ENCODE measurements around the gene ABHD12B. TPM values are rescaled to one million over a fixed set of nuclear protein-coding genes. Genes with fewer than 3 reads are reported as not detected.

ABHD12B gene, protein sequence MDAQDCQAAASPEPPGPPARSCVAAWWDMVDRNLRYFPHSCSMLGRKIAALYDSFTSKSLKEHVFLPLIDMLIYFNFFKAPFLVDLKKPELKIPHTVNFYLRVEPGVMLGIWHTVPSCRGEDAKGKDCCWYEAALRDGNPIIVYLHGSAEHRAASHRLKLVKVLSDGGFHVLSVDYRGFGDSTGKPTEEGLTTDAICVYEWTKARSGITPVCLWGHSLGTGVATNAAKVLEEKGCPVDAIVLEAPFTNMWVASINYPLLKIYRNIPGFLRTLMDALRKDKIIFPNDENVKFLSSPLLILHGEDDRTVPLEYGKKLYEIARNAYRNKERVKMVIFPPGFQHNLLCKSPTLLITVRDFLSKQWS
- total RNA-seq (ENCODE audit: low replicate concordance) = not detected in 2 replicates

DNA sequence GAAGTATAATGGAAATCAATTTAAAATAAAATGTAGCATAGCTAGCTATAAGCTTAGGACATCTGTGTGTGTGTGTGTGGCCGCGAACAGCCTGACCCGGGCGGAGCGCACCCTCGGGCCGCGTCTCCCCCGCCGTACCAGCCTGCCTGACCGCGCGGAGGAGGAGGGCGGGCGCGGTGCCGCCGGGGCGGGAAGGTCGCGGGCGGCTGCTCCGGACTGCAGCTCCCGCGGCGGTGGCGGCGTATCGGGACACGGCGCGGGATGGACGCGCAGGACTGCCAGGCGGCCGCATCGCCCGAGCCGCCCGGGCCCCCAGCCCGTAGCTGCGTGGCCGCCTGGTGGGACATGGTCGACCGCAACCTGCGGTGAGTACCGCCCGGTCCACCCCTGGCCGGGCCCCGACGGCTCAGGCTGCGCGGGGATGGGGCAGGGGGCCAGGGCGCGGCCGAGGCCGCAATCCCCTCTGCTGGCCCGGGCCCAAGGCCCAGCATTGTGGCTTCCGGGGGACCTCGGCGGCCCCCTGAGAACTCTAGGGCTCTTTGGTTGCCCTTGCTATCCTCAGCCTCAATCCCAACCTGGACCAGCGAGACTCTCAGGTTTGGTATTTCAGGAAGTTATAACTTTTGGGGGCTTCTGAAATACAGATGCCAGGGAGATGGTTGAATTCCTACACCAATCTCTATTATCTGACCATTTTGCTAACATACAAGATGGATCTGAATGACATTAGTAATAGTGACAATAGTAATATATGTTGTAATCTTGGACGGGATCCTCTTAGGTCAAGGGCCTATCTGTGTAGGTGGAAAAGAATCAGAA lies at the start of gene ABHD12B:
TSS of gene ABHD12B (plus strand) at position 140 of the 819 bp plus-strand sequence. CDS start at position 262, 122 bp downstream.
- Histone ChIP-seq H3K79me2 (ENCODE audit: low read depth) (no peaks in the 10 kb centered on the region), H3K27me3 (peaks cover 49% of the 10 kb centered on the region), H3K4me2 (peak within 1 kb of the TSS; percentile 70), H3K9me3 (ENCODE audit: low read depth) (no peaks in the 10 kb centered on the region), H3F3A (ENCODE audit: low read depth) (peaks cover 6% of the 10 kb centered on the region), H3K4me3 (peak within 1 kb of the TSS; percentile 45), H4K20me1 (ENCODE audit: low read depth) (peaks cover 7% of the 10 kb centered on the region), H3K27ac (no peak within 1 kb of the TSS), H3K36me3 (no peaks in the 10 kb centered on the region), H3K4me1 (peaks cover 16% of the 10 kb centered on the region), H3K9ac (no peak within 1 kb of the TSS), H2AFZ (replicated peaks) (peak within 1 kb of the TSS; percentile 47)
- Mint-ChIP-seq H3K4me3 (no peak within 1 kb of the TSS), H3K27ac (no peak within 1 kb of the TSS), H3K4me1 (peaks cover 26% of the 10 kb centered on the region), H3K9me3 (peaks cover 2% of the 10 kb centered on the region), H3K27me3 (ENCODE audit: insufficient read depth, low read depth) (peaks cover 20% of the 10 kb centered on the region), H3K36me3 (no peaks in the 10 kb centered on the region)
- peak; percentile 81 for TF ChIP-seq EZH2 (IDR thresholded peaks at IDR 0.05)
- TF ChIP-seq EZH2phosphoT487 (IDR thresholded peaks at IDR 0.05) = peak; percentile 71
- TF ChIP-seq, protein P1, sequence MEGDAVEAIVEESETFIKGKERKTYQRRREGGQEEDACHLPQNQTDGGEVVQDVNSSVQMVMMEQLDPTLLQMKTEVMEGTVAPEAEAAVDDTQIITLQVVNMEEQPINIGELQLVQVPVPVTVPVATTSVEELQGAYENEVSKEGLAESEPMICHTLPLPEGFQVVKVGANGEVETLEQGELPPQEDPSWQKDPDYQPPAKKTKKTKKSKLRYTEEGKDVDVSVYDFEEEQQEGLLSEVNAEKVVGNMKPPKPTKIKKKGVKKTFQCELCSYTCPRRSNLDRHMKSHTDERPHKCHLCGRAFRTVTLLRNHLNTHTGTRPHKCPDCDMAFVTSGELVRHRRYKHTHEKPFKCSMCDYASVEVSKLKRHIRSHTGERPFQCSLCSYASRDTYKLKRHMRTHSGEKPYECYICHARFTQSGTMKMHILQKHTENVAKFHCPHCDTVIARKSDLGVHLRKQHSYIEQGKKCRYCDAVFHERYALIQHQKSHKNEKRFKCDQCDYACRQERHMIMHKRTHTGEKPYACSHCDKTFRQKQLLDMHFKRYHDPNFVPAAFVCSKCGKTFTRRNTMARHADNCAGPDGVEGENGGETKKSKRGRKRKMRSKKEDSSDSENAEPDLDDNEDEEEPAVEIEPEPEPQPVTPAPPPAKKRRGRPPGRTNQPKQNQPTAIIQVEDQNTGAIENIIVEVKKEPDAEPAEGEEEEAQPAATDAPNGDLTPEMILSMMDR (IDR thresholded peaks at IDR 0.05) = no peak
- DNase-seq (ENCODE audit: low spot score) = peak; percentile 56

DNA sequence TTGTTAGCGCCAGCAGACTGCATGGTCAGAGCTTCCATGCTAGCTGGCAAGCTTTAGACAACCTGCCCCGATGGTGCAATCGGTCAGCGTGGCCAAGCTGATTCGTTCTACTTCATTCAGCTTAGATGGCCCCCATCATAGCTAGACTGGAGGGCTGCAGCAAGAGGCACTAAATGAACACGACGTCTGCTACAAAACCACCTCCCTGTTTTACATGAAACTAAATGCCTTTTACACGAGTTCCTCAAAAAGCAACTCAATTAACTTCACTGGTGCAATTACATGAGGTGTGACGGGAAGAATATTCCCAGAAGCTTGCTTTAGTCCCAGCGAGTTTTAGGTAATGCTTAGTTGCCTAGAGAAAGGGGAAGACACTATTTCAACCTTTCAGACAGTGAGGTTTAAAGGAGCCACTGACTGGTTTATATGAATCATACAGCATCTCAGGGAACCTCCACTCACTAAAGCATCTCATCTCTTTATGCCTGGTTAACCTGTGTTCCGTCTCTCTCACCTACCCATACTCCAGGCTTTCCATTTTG lies 49.3 kb upstream of the ABHD12B start:
- no peaks in the 10 kb centered on the region for H3K9me3 ChIP-seq (ENCODE audit: low read depth)
- no peaks in the 10 kb centered on the region for H3K27me3 ChIP-seq
- H3K36me3 Mint-ChIP-seq = peaks cover 47% of the 10 kb centered on the region
- no peaks in the 10 kb centered on the region for H3K9me3 Mint-ChIP-seq
- peaks cover 5% of the 10 kb centered on the region for H3K27me3 Mint-ChIP-seq (ENCODE audit: insufficient read depth, low read depth)
- H2AFZ ChIP-seq (replicated peaks) = no peak overlapping the region
- H3K27ac Mint-ChIP-seq = no peak overlapping the region
- H3K4me3 Mint-ChIP-seq = no peak overlapping the region
- no peak overlapping the region for H3K27ac ChIP-seq
- H3K36me3 ChIP-seq = no peaks in the 10 kb centered on the region
- DNase-seq (ENCODE audit: low spot score) = no peak
- no peaks in the 10 kb centered on the region for H3F3A ChIP-seq (ENCODE audit: low read depth)
- no peak overlapping the region for H3K9ac ChIP-seq
- peaks cover 17% of the 10 kb centered on the region for H3K4me1 ChIP-seq
- TF ChIP-seq EZH2phosphoT487 (IDR thresholded peaks at IDR 0.05) = no peak
- TF ChIP-seq, protein P1 (IDR thresholded peaks at IDR 0.05) = no peak
- no peak for TF ChIP-seq EZH2 (IDR thresholded peaks at IDR 0.05)
- no peak overlapping the region for H3K4me3 ChIP-seq
- peaks cover 95% of the 10 kb centered on the region for H3K79me2 ChIP-seq (ENCODE audit: low read depth)
- H4K20me1 ChIP-seq (ENCODE audit: low read depth) = peaks cover 73% of the 10 kb centered on the region
- H3K4me1 Mint-ChIP-seq = peaks cover 39% of the 10 kb centered on the region
- no peak overlapping the region for H3K4me2 ChIP-seq

DNA sequence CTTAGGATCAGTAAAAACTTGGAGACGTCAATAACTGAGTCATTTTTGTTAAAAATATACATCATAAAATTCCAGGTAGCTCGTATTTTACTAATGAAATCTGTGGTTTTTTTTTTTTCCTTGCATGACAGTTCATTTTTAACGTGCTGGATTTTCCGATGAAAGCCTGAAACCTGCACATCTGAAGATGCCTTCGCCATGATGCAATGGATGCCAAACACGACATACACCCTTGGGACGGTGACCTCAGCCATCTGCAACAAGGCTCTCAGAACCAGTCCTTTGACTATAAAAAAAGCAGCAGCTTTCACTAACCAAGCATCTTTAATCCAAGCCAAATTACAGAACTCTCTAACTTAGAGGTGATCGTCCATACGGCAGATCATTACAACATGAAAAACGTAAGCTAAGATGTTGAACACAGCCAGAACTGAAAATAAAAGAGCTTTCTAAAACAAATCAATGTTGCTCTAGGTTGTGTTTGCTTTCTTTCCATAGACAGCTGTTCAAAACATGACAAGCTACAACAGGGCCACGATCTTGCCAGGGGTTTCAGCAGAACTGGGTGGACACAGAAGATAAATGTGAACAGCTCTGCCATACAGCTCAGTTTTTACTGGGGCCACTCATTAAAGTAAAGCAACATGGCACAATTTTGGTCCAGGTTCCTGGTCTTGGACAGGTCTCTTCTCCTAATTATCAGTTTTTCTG lies 48.6 kb upstream of the ABHD12B start:
- TF ChIP-seq, protein P1 (IDR thresholded peaks at IDR 0.05) = no peak
- TF ChIP-seq EZH2phosphoT487 (IDR thresholded peaks at IDR 0.05) (no peak), EZH2 (IDR thresholded peaks at IDR 0.05) (no peak)
- no peaks in the 10 kb centered on the region for H3K9me3 ChIP-seq (ENCODE audit: low read depth)
- no peak overlapping the region for H3K27ac ChIP-seq
- peaks cover 80% of the 10 kb centered on the region for H4K20me1 ChIP-seq (ENCODE audit: low read depth)
- no peak overlapping the region for H3K4me3 ChIP-seq
- H2AFZ ChIP-seq (replicated peaks) = no peak overlapping the region
- peak overlapping the region; percentile 16 for H3K27ac Mint-ChIP-seq
- H3K27me3 ChIP-seq = peaks cover 2% of the 10 kb centered on the region
- no peak overlapping the region for H3K4me3 Mint-ChIP-seq
- peaks cover 43% of the 10 kb centered on the region for H3K4me1 Mint-ChIP-seq
- peak overlapping the region; percentile 2 for H3K4me2 ChIP-seq
- H3K27me3 Mint-ChIP-seq (ENCODE audit: insufficient read depth, low read depth) = peaks cover 5% of the 10 kb centered on the region
- peaks cover 98% of the 10 kb centered on the region for H3K79me2 ChIP-seq (ENCODE audit: low read depth)
- peaks cover 46% of the 10 kb centered on the region for H3K36me3 Mint-ChIP-seq
- H3K9me3 Mint-ChIP-seq = no peaks in the 10 kb centered on the region
- no peaks in the 10 kb centered on the region for H3F3A ChIP-seq (ENCODE audit: low read depth)
- H3K9ac ChIP-seq = no peak overlapping the region
- H3K4me1 ChIP-seq = peaks cover 21% of the 10 kb centered on the region
- DNase-seq (ENCODE audit: low spot score) = no peak
- no peaks in the 10 kb centered on the region for H3K36me3 ChIP-seq

All from neural progenitor cell (in vitro differentiated cells).